Esophagus squamous epithelium (tissue), 5 donors: Measurements from ENCODE around the gene ICA1. TPM values are rescaled to one million over a fixed set of nuclear protein-coding genes. Genes with fewer than 3 reads are reported as not detected.

Source experiments
- DNase-seq: peaks from one replicate; lab custom pipeline; 2025; lab: John Stamatoyannopoulos, UW
- H3K27ac ChIP-seq, 4 donors: fragments of 200-600 bp; sonication (generic); one replicate each; pipeline ENCODE4 v1.5.1; 2016 to 2019; ENCODE audit warnings: mild to moderate bottlenecking in 1 of 4
- H3K27me3 ChIP-seq, 4 donors: fragments of 200-600 bp; sonication (generic); 1 replicate in 3 of 4; 2 replicates in 1 of 4; pipeline versions ENCODE4 v1.5.1 to v1.6.0; 2017 to 2021; ENCODE audit warnings: antibody characterized with exemption in 1 of 4
- H3K36me3 ChIP-seq, 3 donors: fragments of 200-600 bp; sonication (generic); one replicate each; pipeline ENCODE4 v1.5.1; 2016 to 2019
- H3K4me1 ChIP-seq, 3 donors: fragments of 200-600 bp; sonication (generic); one replicate each; pipeline ENCODE4 v1.5.1; 2017 to 2019
- H3K4me3 ChIP-seq, 4 donors: fragments of 200-600 bp; sonication (generic); 1 replicate in 3 of 4; 2 replicates in 1 of 4; pipeline ENCODE4 v1.5.1; 2016 to 2019; ENCODE audit warnings: mild to moderate bottlenecking in 2 of 4, moderate library complexity in 1 of 4
- H3K9me3 ChIP-seq, 3 donors: fragments of 200-600 bp; sonication (generic); one replicate each; pipeline ENCODE4 v1.5.1; 2016 to 2019
- POLR2A ChIP-seq, 4 donors: fragments of 450-650 bp; IDR thresholded peaks; one replicate each; pipeline ENCODE4 v1.6.1; 2017; ENCODE audit warnings: antibody characterized with exemption in 4 of 4, mild to moderate bottlenecking in 4 of 4, moderate library complexity in 3 of 4
- WGBS, 2 donors: methylation state at CpG; one replicate each; pipeline ENCODE4 v1.1.5; 2018; 5-methylcytosine and 5-hydroxymethylcytosine counted together
- intact Hi-C: fragments of 100-400 bp; cut with DNase I; formaldehyde crosslinking; loops from one replicate; pipeline ENCODE4 v1.15.0; 2022
- total RNA-seq, 4 donors: library from RNA; depleted of rRNA; stranded (reverse); fragments of >200 nt; gene quantifications; one replicate each; pipeline ENCODE4 v1.1.0, GENCODE V29; 2016
- TF ChIP-seq, protein P1 (sequence below), 6 experiments: fragments of 450-650 bp in 4 of 6; fragments of 200-600 bp in 2 of 6; sonication (generic) in 2 of 6; IDR thresholded peaks; one replicate each; pipeline ENCODE4 v1.5.1; 2016 to 2019; ENCODE audit warnings: antibody characterized with exemption in 6 of 6, mild to moderate bottlenecking in 4 of 6, moderate library complexity in 4 of 6
- donor health status: DM: yes; HTN: yes; CAD: no.

The ICA1 gene
- total RNA-seq, 4 donors from 2014 or later, result 5.6 to 12.6 (median 9.6) TPM

- H3K4me3 ChIP-seq, result no peak overlapping the region
- no peaks in the 10 kb centered on the region for H3K27me3 ChIP-seq
- intact Hi-C loops, result no loop called here
- no peak overlapping the region for H3K27ac ChIP-seq
- no peaks in the 10 kb centered on the region for H3K4me1 ChIP-seq
- TF ChIP-seq, protein P1, sequence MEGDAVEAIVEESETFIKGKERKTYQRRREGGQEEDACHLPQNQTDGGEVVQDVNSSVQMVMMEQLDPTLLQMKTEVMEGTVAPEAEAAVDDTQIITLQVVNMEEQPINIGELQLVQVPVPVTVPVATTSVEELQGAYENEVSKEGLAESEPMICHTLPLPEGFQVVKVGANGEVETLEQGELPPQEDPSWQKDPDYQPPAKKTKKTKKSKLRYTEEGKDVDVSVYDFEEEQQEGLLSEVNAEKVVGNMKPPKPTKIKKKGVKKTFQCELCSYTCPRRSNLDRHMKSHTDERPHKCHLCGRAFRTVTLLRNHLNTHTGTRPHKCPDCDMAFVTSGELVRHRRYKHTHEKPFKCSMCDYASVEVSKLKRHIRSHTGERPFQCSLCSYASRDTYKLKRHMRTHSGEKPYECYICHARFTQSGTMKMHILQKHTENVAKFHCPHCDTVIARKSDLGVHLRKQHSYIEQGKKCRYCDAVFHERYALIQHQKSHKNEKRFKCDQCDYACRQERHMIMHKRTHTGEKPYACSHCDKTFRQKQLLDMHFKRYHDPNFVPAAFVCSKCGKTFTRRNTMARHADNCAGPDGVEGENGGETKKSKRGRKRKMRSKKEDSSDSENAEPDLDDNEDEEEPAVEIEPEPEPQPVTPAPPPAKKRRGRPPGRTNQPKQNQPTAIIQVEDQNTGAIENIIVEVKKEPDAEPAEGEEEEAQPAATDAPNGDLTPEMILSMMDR (IDR thresholded peaks at IDR 0.05), result no peak
- TF ChIP-seq POLR2A (IDR thresholded peaks at IDR 0.05), result no peak
- DNase-seq, result no peak
- no peaks in the 10 kb centered on the region for H3K36me3 ChIP-seq
- H3K9me3 ChIP-seq, result no peaks in the 10 kb centered on the region
Measured at GRCh38 chr7:8271960-8272359, 10.0 kb upstream of the ICA1 start.

DNA sequence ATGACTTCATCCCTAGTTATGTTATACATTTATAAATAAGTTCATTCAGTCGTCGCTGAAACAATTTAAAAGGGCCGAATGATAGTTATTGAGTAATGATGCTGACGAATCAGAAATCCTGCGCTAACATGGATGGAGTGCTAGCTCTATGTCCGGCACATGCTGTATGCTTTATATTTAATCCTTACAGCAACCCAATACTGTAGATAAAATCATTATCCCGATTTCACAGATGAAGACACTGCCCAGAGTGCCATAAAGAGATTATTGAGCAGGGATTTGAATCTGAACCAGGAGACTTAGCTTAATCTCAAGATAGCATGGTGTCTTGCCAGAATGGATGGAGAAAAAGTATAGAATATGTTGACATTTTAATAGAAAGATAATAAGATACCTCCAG, 1.1 kb upstream of the ICA1 start:
- intact Hi-C loops, result no loop called here
- H3K27me3 ChIP-seq, result peaks cover 0 to 33% (median 0%) of the 10 kb centered on the region in 4 donors
- H3K27ac ChIP-seq, result no peak overlapping the region
- no peak overlapping the region for H3K4me3 ChIP-seq
- H3K4me1 ChIP-seq, result peaks cover 0 to 22% (median 0%) of the 10 kb centered on the region in 3 donors
- H3K36me3 ChIP-seq, result no peaks in the 10 kb centered on the region
- H3K9me3 ChIP-seq, result no peaks in the 10 kb centered on the region
- no peak for TF ChIP-seq POLR2A (IDR thresholded peaks at IDR 0.05)
- TF ChIP-seq, protein P1 (IDR thresholded peaks at IDR 0.05), result no peak
- no peak for DNase-seq
- WGBS, 2 donors, result 71 to 82% methylated on average over 7 of the region's 7 CpGs

DNA sequence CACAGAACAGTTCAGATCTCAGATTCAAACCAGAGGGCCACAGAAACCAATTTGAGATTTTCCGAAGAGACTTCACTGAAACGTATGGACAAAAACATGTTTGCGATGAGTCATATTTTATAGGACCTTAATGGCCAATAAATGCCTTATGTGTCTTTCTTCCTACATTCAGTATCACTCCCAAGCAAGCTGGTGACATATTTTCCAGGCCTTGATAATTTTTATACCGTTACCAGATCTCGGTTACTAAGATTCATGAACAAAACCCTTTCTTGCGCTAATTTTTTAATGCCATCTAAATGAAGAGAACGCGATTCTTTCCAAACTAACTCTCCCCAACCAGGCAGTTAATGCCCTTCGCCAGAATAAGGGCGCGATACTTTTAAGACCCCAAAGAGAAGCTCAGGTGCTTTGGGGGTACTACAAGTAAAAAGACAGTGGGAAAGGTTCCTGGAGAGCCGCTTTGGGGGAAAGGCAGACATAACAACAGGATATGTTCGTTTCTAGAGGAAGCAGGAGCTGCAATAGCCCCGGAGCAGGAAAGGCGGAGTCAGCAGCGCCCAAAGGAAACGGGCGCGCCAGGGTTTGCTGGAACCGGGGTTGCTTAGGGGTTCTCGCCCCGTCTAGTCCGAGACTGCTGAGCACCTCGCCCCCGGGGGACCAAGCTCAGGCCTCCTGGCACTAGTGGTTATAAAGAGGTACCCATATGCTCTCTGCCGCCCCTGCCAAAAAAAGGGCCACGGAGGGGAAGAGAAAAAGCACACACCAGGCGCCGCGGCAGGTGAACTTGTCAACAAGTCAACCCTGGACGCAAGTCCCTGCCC, 884 bp downstream of the ICA1 start:
- intact Hi-C loops, result no loop called here
- 13 to 19% methylated on average over 25 of the region's 31 CpGs for WGBS, 2 donors
- no peak for DNase-seq
- Histone ChIP-seq H3K4me3 (peak overlapping the region; percentile 60 to 90 (median 74)), H3K27ac (peak overlapping the region; percentile 73 to 87 (median 84)), H3K4me1 (peaks cover 0 to 22% (median 0%) of the 10 kb centered on the region in 3 donors), H3K27me3 (peaks cover 0 to 33% (median 0%) of the 10 kb centered on the region in 4 donors), H3K9me3 (no peaks in the 10 kb centered on the region), H3K36me3 (no peaks in the 10 kb centered on the region)
- TF ChIP-seq, protein P1 (IDR thresholded peaks at IDR 0.05), result no peak
- TF ChIP-seq POLR2A (IDR thresholded peaks at IDR 0.05), result no peak

DNA sequence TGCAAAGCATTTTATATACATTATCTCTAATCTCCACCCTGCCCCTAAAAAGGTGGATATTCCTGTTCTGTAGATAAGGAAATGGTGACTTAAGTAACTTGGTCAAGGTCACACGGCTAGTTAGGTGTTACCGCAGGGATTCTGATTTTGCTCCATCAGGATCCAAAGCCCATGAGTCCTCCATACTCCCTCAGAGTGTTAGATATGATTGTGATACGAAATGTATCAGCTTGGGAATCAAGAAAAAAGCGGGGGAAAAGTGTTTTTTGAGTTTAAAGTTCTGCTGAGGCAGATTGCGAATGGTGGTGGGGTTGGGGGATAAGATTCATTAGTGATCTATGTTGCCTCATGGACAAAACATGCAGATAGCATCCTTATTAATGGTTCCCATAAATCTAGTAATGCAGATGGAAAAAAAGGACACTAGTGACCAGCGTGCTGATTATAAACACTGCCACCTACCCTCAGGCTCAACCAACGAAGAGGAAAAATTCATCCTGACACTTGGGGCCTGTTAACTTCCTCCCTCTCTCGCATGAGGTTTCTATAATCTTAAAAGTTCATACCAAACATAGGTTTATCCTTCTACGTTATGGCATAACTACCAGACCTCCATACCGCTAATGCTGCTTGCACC, 2.3 kb downstream of the ICA1 start:
- no peak overlapping the region for H3K27ac ChIP-seq
- TF ChIP-seq, protein P1 (IDR thresholded peaks at IDR 0.05), result no peak
- TF ChIP-seq POLR2A (IDR thresholded peaks at IDR 0.05), result no peak
- peaks cover 0 to 33% (median 0%) of the 10 kb centered on the region in 4 donors for H3K27me3 ChIP-seq
- no peaks in the 10 kb centered on the region for H3K36me3 ChIP-seq
- no peak for DNase-seq
- WGBS, 2 donors, result 86 to 92% methylated on average over 10 of the region's 10 CpGs
- H3K4me1 ChIP-seq, result peaks cover 0 to 22% (median 0%) of the 10 kb centered on the region in 3 donors
- no peaks in the 10 kb centered on the region for H3K9me3 ChIP-seq
- no peak overlapping the region for H3K4me3 ChIP-seq
- intact Hi-C loops, result no loop called here

DNA sequence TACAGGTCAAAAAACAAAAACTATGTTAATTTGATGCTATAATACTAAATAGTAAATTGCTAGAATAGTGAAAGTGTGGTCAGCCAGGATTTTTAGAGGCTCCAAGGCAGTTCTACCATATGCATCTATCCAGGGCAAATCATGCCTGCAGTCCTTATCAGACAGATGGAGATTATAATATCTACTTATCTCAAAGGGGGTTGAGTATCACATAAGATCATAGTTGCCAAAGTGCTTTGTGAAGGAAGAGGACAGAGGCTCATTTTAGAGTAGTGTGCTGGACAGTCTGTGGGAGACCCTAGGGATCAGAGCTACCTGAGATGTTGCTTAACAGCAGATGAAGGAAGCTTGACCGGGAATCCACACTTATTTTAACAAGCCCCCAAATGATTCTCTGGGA, 3.2 kb downstream of the ICA1 start:
- no peak overlapping the region for H3K27ac ChIP-seq
- H3K4me3 ChIP-seq, result no peak overlapping the region
- no peaks in the 10 kb centered on the region for H3K9me3 ChIP-seq
- intact Hi-C loops, result no loop called here
- peaks cover 0 to 30% (median 0%) of the 10 kb centered on the region in 4 donors for H3K27me3 ChIP-seq
- TF ChIP-seq, protein P1 (IDR thresholded peaks at IDR 0.05), result no peak
- TF ChIP-seq POLR2A (IDR thresholded peaks at IDR 0.05), result no peak
- no peak for DNase-seq
- WGBS, 2 donors, result 87 to 95% methylated on average over 1 of the region's 1 CpG
- no peaks in the 10 kb centered on the region for H3K36me3 ChIP-seq
- H3K4me1 ChIP-seq, result peaks cover 0 to 22% (median 0%) of the 10 kb centered on the region in 3 donors
